A549 (cell line): Measurements from ENCODE around the gene KCNJ1. TPM values are rescaled to one million over a fixed set of nuclear protein-coding genes. Genes with fewer than 3 reads are reported as not detected.
A peak's percentile ranks its signal among the peaks of the same experiment; 100 is the strongest.

ENCODE experiments used
- ATAC-seq, 2 experiments: fragments of 200-7000 bp in 1 of 2; fragments of >200 bp in 1 of 2; cut with Nextera tagmentation in 1 of 2; cut with Tn5 transposase in 1 of 2; 3 replicates each; pipeline versions ENCODE4 v1.8.0 to v1.9.1; 2018 to 2020; ENCODE audit warnings: mild to moderate bottlenecking in 1 of 2, moderate library complexity in 1 of 2
- CTCF ChIA-PET: fragments of 300-600 bp; sonication (Branson Sonifier 250); formaldehyde crosslinking; extraction: SDS; loops from one replicate; lab custom pipeline; 2021; ENCODE audit warnings: antibody characterized with exemption, inconsistent platforms; lab: Yijun Ruan, JAX
- POLR2A ChIA-PET: fragments of 350-600 bp; formaldehyde crosslinking; extraction: SDS; loops from one replicate; lab custom pipeline; 2021; ENCODE audit warnings: antibody characterized with exemption, inconsistent platforms; lab: Yijun Ruan, JAX
- DNase-seq, 2 experiments: peaks; one replicate each; pipeline versions ENCODE4 v3.0.0 to v3.0.0-alpha.2; 2011 to 2016; ENCODE audit warnings: low read depth in 1 of 2, low spot score in 1 of 2
- FAIRE-seq: peaks from 2 replicates; lab custom pipeline; 2011; peaks lifted over from hg19 to GRCh38; lab: Jason Lieb, UNC
- H3K27ac ChIP-seq, 2 experiments: fragments of >200 bp; sonication (Bioruptor Twin); formaldehyde crosslinking; 3 replicates each; pipeline ENCODE4 v1.5.1; 2016 to 2017
- H3K4me1 ChIP-seq: fragments of >200 bp; sonication (Bioruptor Twin); formaldehyde crosslinking; 3 replicates; pipeline ENCODE4 v1.6.1; 2016
- H3K4me2 ChIP-seq: fragments of >200 bp; sonication (Bioruptor Twin); formaldehyde crosslinking; 3 replicates; pipeline ENCODE4 v1.6.1; 2016
- H3K4me3 ChIP-seq: fragments of >200 bp; sonication (Bioruptor Twin); formaldehyde crosslinking; 3 replicates; pipeline ENCODE4 v1.5.1; 2016
- H3K9me3 ChIP-seq: fragments of >200 bp; sonication (Bioruptor Twin); formaldehyde crosslinking; 3 replicates; pipeline ENCODE4 v1.6.1; 2016
- CEBPB ChIP-seq, 2 experiments: fragments of >200 bp in 1 of 2; sonication (Bioruptor Twin) in 1 of 2; formaldehyde crosslinking in 1 of 2; IDR thresholded peaks; 2 replicates each; pipeline ENCODE4 v1.6.1; 2012 to 2016
- CHD2 ChIP-seq: fragments of 150-350 bp; IDR thresholded peaks from 2 replicates; pipeline ENCODE4 v1.6.1; 2014; ENCODE audit warnings: low read length; ENCODE audit not compliant: partially characterized antibody
- ESRRA ChIP-seq: fragments of 150-350 bp; IDR thresholded peaks from 2 replicates; pipeline ENCODE4 v1.6.1; 2014; ENCODE audit warnings: mild to moderate bottlenecking, low read length, borderline replicate concordance
- FOSL2 ChIP-seq, 2 experiments: fragments of 450-650 bp in 1 of 2; fragments of >200 bp in 1 of 2; sonication (Bioruptor Twin) in 1 of 2; formaldehyde crosslinking; IDR thresholded peaks; 2 replicates each; pipeline versions ENCODE4 v1.5.0 to v1.6.1; 2016 to 2020; ENCODE audit warnings: mild to moderate bottlenecking in 1 of 2, moderate library complexity in 1 of 2
- HEYL ChIP-seq: fragments of 250-450 bp; sonication (Bioruptor Pico); IDR thresholded peaks from 2 replicates; pipeline ENCODE4 v1.8.0; 2021; ENCODE audit warnings: mild to moderate bottlenecking, moderate library complexity
- HOXB5 ChIP-seq: fragments of 250-450 bp; sonication (Bioruptor Pico); IDR thresholded peaks from 2 replicates; pipeline ENCODE4 v1.5.0; 2020; ENCODE audit warnings: mild to moderate bottlenecking, moderate library complexity
- JUN ChIP-seq, 2 experiments: fragments of >200 bp; sonication (Bioruptor Twin); formaldehyde crosslinking; IDR thresholded peaks; 2 replicates in 1 of 2; 3 replicates in 1 of 2; pipeline ENCODE4 v1.6.1; 2016 to 2017
- JUNB ChIP-seq: fragments of >200 bp; sonication (Bioruptor Twin); formaldehyde crosslinking; IDR thresholded peaks from 2 replicates; pipeline ENCODE4 v1.6.1; 2016
- KDM1A ChIP-seq: fragments of 200-600 bp; sonication (generic); IDR thresholded peaks from 2 replicates; pipeline ENCODE4 v1.6.1; 2016; ENCODE audit warnings: low read depth, mild to moderate bottlenecking
- KDM5A ChIP-seq: fragments of 200-600 bp; sonication (generic); IDR thresholded peaks from 2 replicates; pipeline ENCODE4 v1.6.1; 2016; ENCODE audit warnings: antibody characterized with exemption, mild to moderate bottlenecking
- MAFK ChIP-seq: fragments of 450-650 bp; IDR thresholded peaks from 2 replicates; pipeline ENCODE4 v1.6.1; 2014; ENCODE audit not compliant: partially characterized antibody
- MAZ ChIP-seq: fragments of 150-350 bp; IDR thresholded peaks from 2 replicates; pipeline ENCODE4 v1.6.1; 2014; ENCODE audit warnings: antibody characterized with exemption, low read depth, low read length, borderline replicate concordance
- RAD21 ChIP-seq, 2 experiments: fragments of >200 bp in 1 of 2; sonication (Bioruptor Twin) in 1 of 2; formaldehyde crosslinking in 1 of 2; IDR thresholded peaks in 1 of 2; conservative IDR thresholded peaks in 1 of 2; 2 replicates in 1 of 2; 3 replicates in 1 of 2; pipeline ENCODE4 v1.6.1; 2012 to 2018; ENCODE audit warnings: inconsistent platforms in 1 of 2
- RCOR1 ChIP-seq: fragments of 150-350 bp; IDR thresholded peaks from 2 replicates; pipeline ENCODE4 v1.6.1; 2014; ENCODE audit warnings: antibody characterized with exemption, low read length, low read depth
- RFX5 ChIP-seq: fragments of 450-650 bp; IDR thresholded peaks from 2 replicates; pipeline ENCODE4 v1.7.1; 2014; ENCODE audit warnings: antibody characterized with exemption, mild to moderate bottlenecking, moderate library complexity
- RNF2 ChIP-seq: fragments of 200-600 bp; sonication (generic); IDR thresholded peaks from 2 replicates; pipeline ENCODE4 v1.6.1; 2016; ENCODE audit warnings: low read depth, mild to moderate bottlenecking, antibody characterized with exemption, moderate library complexity, borderline replicate concordance
- ZC3H11A ChIP-seq: fragments of 450-650 bp; IDR thresholded peaks from 2 replicates; pipeline ENCODE4 v1.6.1; 2014; ENCODE audit warnings: antibody characterized with exemption, mild to moderate bottlenecking
- ZNF302 ChIP-seq: fragments of 250-450 bp; sonication (Bioruptor Pico); IDR thresholded peaks from 2 replicates; pipeline ENCODE4 v1.9.0; 2021; ENCODE audit warnings: inconsistent platforms, mild to moderate bottlenecking, moderate library complexity
- WGBS: methylation state at CpG from one replicate; pipeline ENCODE4 v1.1.6; 2017; ENCODE audit errors: missing lambda C conversion rate; 5-methylcytosine and 5-hydroxymethylcytosine counted together
- polyA plus RNA-seq, 4 experiments: library from polyadenylated mRNA; depleted of rRNA in 3 of 4; stranded (reverse); fragments of >200 nt; fragmentation: RNase III in 1 of 4; extraction: RNeasy Plus Mini Kit Qiagen cat#74134 plus additional on column Dnase treatment in 1 of 4; gene quantifications; 2 replicates in 3 of 4; 3 replicates in 1 of 4; pipeline ENCODE4 v1.2.3, GENCODE V29; 2011 to 2017
- TF ChIP-seq, protein P1 (sequence below): IDR thresholded peaks from 2 replicates; pipeline ENCODE4 v1.6.1; 2012; ENCODE audit warnings: low read depth, borderline replicate concordance
- TF ChIP-seq, protein P2 (sequence below): fragments of 450-650 bp; IDR thresholded peaks from 2 replicates; pipeline ENCODE4 v1.6.1; 2014; ENCODE audit warnings: antibody characterized with exemption
- TF ChIP-seq, protein P3 (sequence below): fragments of 200-600 bp; sonication (generic); IDR thresholded peaks from 2 replicates; pipeline ENCODE4 v1.6.1; 2016; ENCODE audit warnings: antibody characterized with exemption, mild to moderate bottlenecking, moderate library complexity
- TF ChIP-seq, protein P4 (sequence below): fragments of 250-450 bp; sonication (Bioruptor Pico); IDR thresholded peaks from 2 replicates; pipeline ENCODE4 v1.5.0; 2021; ENCODE audit warnings: mild to moderate bottlenecking, moderate library complexity, borderline replicate concordance

Gene KCNJ1
- polyA plus RNA-seq, 2 of the 4 experiments (the other 2 are of a cell fraction), result 0.12 TPM; not detected in 1

DNA sequence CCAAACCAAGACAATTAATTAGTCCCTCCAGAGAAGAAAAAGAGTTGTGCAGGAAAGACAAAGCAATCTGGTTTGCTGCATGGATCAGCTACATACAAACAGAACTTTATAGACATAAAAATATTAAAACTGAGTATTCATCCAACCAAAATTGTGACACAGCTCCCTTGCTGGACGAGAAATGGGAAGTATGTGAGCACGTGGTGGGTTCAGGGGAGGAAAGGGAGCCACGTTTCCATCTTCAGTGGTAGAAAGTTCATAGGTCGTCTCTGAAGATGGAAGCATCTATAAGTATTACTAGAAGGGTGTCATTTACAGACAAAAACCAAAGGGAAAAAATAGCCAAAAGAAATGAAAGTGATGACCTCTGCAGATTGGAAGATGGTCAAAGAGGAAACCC is 17.0 kb upstream of the KCNJ1 start:
- WGBS, result 29% methylated on average over 4 of the region's 4 CpGs
- ATAC-seq (no peak), FAIRE-seq (no peak)

DNA sequence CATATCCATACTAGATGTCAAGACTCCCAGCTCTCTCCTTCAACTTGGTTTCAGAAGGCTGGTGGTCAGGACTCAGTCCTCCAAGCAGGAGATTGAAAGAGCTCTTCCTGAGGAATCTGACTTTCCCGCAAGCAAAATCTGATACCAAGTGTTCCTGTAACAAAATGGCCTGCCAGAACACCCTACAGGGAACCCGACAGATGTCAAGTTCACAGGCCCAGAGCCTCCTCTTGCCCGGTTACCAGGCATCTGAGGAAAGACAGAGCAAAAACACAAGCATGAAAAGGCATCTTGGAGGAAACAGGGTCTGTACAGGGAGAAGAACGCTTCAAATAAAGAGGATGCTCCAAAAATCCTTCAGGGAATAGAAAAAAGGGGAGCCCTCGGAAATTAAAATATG is 15.4 kb upstream of the KCNJ1 start:
- no peaks in the 10 kb centered on the region for H3K4me1 ChIP-seq
- no peaks in the 10 kb centered on the region for H3K9me3 ChIP-seq
- H3K4me2 ChIP-seq, result no peak overlapping the region
- DNase-seq (no peak), FAIRE-seq (no peak), ATAC-seq (no peak)
- no peak for TF ChIP-seq HOXB5
- no peak for TF ChIP-seq RNF2
- no peak for TF ChIP-seq ESRRA
- TF ChIP-seq, protein P1, sequence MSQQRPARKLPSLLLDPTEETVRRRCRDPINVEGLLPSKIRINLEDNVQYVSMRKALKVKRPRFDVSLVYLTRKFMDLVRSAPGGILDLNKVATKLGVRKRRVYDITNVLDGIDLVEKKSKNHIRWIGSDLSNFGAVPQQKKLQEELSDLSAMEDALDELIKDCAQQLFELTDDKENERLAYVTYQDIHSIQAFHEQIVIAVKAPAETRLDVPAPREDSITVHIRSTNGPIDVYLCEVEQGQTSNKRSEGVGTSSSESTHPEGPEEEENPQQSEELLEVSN, result no peak
- TF ChIP-seq CHD2, result no peak
- no peak overlapping the region for H3K27ac ChIP-seq
- ChIA-PET POLR2A (no interaction called here), CTCF (interaction anchor here (0.7 to 1.2 kb wide), 3 partner anchors 21 to 74 kb away, joined by 3 to 6 read pairs (median 3); no protein-coding TSS in a partner anchor)
- H3K4me3 ChIP-seq, result no peak overlapping the region
- WGBS, result 29% methylated on average over 5 of the region's 5 CpGs

More for the DNA sequence above, 17.0 kb upstream of the KCNJ1 start:
- no peaks in the 10 kb centered on the region for H3K4me1 ChIP-seq
- CTCF ChIA-PET, result interaction anchor here (0.6 to 5.2 kb wide), 21 partner anchors 9 to 461 kb away, joined by 3 to 123 read pairs (median 10); no protein-coding TSS in a partner anchor
- TF ChIP-seq RCOR1 (no peak), MAZ (no peak), HEYL (CRISPR knock-in tag) (no peak), FOSL2 (IDR thresholded peaks at IDR 0.05) (no peak), FOSL2 (CRISPR knock-in tag; IDR thresholded peaks at IDR 0.05) (no peak), ZC3H11A (no peak), JUN (IDR thresholded peaks at IDR 0.05) (no peak), CEBPB (IDR thresholded peaks at IDR 0.05) (no peak), RAD21 (conservative IDR thresholded peaks at IDR 0.05 in 1 of 2, IDR thresholded peaks at IDR 0.05 in 1 of 2) (no peak), JUNB (no peak), RFX5 (no peak), KDM5A (no peak), ESRRA (no peak), ZNF302 (CRISPR knock-in tag) (no peak), KDM1A (no peak), CHD2 (no peak), MAFK (no peak)
- TF ChIP-seq, protein P2, sequence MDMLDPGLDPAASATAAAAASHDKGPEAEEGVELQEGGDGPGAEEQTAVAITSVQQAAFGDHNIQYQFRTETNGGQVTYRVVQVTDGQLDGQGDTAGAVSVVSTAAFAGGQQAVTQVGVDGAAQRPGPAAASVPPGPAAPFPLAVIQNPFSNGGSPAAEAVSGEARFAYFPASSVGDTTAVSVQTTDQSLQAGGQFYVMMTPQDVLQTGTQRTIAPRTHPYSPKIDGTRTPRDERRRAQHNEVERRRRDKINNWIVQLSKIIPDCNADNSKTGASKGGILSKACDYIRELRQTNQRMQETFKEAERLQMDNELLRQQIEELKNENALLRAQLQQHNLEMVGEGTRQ, result no peak
- TF ChIP-seq, protein P3, sequence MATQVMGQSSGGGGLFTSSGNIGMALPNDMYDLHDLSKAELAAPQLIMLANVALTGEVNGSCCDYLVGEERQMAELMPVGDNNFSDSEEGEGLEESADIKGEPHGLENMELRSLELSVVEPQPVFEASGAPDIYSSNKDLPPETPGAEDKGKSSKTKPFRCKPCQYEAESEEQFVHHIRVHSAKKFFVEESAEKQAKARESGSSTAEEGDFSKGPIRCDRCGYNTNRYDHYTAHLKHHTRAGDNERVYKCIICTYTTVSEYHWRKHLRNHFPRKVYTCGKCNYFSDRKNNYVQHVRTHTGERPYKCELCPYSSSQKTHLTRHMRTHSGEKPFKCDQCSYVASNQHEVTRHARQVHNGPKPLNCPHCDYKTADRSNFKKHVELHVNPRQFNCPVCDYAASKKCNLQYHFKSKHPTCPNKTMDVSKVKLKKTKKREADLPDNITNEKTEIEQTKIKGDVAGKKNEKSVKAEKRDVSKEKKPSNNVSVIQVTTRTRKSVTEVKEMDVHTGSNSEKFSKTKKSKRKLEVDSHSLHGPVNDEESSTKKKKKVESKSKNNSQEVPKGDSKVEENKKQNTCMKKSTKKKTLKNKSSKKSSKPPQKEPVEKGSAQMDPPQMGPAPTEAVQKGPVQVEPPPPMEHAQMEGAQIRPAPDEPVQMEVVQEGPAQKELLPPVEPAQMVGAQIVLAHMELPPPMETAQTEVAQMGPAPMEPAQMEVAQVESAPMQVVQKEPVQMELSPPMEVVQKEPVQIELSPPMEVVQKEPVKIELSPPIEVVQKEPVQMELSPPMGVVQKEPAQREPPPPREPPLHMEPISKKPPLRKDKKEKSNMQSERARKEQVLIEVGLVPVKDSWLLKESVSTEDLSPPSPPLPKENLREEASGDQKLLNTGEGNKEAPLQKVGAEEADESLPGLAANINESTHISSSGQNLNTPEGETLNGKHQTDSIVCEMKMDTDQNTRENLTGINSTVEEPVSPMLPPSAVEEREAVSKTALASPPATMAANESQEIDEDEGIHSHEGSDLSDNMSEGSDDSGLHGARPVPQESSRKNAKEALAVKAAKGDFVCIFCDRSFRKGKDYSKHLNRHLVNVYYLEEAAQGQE, result no peak
- TF ChIP-seq, protein P4, sequence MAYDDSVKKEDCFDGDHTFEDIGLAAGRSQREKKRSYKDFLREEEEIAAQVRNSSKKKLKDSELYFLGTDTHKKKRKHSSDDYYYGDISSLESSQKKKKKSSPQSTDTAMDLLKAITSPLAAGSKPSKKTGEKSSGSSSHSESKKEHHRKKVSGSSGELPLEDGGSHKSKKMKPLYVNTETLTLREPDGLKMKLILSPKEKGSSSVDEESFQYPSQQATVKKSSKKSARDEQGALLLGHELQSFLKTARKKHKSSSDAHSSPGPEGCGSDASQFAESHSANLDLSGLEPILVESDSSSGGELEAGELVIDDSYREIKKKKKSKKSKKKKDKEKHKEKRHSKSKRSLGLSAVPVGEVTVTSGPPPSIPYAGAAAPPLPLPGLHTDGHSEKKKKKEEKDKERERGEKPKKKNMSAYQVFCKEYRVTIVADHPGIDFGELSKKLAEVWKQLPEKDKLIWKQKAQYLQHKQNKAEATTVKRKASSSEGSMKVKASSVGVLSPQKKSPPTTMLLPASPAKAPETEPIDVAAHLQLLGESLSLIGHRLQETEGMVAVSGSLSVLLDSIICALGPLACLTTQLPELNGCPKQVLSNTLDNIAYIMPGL (CRISPR knock-in tag), result no peak
- no peak overlapping the region for H3K27ac ChIP-seq
- H3K9me3 ChIP-seq, result no peaks in the 10 kb centered on the region
- DNase-seq, result no peak
- POLR2A ChIA-PET, result no interaction called here
- H3K4me2 ChIP-seq, result peak overlapping the region; percentile 52; the same call in 1 of the 3 replicates
- no peak overlapping the region for H3K4me3 ChIP-seq
